GF-D8 (cell line): ENCODE results near the gene MEIS2.

Experiments
- DNase-seq: peaks from one replicate; lab custom pipeline; 2025; lab: John Stamatoyannopoulos, UW

MEIS2 gene

DNA sequence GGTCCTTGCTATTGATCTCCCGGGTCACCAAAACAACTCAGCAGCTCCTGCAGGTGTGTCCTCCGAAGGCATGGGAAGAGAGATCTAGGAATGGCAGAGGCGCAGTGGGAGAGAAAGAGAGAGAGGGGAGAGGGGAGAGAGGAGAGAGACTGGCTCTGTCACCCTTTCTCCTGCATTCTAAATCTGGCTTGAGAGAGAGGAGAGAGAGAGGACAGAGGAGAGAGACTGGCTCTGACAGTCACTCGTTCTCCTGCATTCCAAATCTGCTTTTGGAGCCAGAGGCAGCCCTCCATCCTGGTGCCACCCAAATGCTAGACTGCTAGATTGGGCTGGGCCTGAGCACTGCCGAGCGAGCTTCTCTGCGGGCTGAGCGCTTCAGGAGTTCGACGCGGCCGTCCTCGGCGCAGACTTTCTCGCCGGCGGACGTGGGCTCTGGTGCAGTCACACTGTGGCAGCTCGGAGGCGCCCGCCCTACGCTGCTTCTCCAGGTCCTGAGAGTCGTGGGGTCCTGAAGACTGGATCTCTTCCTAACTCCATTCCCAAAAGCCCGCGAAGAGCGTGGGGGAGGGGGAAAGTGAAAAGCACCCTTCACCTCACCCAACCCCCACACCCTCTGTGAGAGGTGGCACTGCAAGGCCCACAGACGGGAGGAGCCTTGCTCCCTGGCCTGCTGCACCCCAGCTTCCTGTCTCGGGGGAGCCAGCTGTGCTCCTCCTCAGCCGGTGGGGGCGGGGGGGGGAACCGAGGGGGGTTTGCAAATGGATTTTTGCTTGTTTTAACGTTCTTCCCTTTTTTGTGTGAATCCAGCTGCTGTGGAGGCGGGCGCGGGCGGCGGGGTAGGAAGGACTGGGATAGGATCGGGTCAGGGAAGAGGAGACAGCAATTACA lies 222.3 kb downstream of the MEIS2 start:
- no peak for DNase-seq

DNA sequence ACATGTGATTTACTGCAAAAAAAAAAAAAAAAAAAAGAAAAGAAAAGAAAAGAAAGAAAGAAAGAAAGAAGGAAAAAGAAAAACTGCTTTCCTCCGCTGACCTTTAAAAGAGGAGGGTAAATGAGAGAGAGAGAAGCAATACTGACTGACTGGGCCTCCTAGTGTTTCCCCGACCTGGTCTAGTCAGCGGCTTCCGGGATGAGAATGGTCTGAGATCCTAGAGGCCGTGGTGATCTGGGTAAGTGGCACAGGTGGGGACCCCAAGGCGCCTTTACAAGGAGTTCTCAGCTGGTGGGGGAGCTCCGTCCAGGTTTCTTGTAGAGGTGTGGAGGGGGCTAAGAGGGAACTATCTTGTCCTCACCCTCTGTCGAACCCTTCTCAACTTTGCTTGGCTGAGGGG lies 223.1 kb downstream of the MEIS2 start:
- no peak for DNase-seq

DNA sequence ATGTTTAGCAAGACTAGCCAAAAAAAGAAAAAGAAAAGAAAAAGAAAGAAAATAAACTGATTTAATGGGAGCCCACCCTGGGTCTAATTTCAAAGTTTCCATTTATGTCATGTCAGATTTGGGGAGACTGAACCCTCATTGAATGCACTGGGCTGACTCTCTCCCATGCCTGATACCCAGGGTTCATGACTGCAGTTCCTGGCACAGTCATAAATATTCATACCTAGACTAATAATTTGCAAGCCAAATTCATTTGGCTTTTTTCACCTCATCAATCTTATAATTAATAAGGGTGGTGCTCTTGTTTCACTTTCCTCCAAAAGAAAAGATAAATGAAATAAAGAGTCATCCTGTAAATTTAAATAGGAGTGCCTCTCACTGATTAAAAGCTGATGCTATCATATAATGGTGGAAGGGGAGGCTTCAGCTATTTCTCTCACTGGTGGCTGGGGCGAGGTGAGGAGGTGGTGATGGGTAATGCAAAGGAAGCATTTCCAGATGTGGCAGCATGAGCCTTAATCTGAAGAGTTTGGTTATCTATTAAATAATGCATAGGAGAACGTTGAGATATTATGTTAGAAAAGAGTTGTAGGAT lies 224.5 kb downstream of the MEIS2 start:
- DNase-seq: no peak

DNA sequence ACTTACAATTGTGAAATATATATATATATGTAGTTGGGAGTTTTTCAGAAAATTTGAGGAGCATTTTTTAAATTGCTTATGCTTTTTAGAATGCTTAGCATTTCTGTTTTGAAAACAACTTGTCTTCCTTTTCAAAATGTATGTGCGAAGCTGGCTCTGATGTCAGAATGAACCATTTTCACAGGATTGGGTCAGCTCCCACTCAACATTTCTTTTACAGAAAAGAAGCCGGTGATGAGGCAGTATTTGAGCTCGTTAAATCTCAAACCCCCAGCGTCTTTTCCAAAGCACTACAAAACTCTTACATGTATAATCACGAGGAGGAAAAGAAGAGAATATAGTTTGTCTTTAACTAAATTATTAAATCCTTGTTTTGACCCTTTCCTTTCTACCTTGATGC lies 225.4 kb downstream of the MEIS2 start:
- DNase-seq: no peak

- DNase-seq: no peak
Measured at GRCh38 chr15:36867436-36867835, 232.9 kb downstream of the MEIS2 start.

DNA sequence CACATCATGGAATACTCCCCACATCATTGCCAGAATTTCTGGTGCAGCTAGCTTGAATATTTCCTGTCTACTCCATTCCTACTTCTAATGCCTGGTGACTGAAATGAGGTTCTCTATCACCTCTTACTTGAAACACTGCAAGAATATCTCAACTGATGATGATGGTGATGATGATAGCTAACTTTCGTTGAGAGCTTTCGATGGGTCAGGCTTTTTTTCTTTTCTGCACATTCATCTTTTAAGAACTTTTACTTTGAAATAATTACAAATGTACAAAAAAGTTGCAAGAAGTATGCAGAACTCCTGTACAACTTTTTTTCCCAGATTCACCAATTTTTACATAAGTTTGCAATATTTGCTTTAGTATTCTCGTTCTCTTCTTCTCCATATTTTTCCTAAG lies 233.5 kb downstream of the MEIS2 start:
- no peak for DNase-seq

GRCh38 chr15:36863570-36863969 lies 236.8 kb downstream of the MEIS2 start:
- DNase-seq: no peak

- DNase-seq: no peak
Measured at GRCh38 chr15:36860792-36861191, 239.6 kb downstream of the MEIS2 start.

DNA sequence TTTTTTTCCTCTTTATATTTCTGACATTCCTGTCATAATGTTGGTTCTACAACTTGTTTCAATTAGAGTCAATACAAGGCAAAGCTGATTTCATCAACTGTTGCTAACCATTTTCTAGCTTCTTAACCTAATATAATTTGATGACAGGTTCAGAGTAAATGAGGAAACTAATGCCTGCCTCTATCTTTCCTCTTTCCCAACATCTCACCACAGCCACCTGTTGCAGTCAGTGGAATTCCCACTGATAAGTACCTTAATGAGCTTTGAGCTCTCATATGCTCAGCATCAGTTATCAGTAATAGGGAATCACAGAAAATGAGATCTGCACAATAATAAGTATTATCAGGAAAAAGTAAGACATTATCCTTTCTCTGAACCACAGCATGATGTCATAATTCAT lies 241.9 kb downstream of the MEIS2 start:
- DNase-seq: no peak

DNA sequence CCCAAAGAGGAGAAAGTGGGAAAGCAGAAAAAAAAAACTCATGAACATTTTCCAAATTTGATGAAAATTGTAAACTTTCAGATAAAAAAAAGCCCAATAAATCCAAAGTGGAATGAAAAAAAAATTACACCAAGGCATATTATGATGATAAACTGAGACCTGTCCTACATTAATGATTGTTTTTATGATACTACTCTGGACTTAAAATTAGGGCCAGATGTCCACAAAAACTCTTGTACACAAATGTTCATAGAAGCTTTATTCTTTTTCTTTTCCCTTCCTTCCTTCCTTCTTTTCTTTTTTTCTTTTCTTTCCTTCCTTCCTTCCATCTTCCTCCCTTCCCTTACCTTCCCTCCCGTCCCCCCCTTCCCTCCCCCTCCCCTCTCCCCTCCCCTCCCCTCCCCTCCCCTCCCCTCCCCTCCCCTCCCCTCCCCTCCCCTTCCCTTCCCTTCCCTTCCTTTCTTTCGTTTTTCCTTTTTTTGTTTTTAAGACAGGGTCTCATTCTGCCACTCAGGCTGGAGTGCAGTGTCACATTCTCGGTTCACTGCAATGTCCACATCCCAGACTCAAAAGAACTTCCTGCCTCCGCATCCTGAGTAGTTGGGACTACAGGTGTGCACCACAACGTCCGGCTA lies 243.9 kb downstream of the MEIS2 start:
- no peak for DNase-seq

DNA sequence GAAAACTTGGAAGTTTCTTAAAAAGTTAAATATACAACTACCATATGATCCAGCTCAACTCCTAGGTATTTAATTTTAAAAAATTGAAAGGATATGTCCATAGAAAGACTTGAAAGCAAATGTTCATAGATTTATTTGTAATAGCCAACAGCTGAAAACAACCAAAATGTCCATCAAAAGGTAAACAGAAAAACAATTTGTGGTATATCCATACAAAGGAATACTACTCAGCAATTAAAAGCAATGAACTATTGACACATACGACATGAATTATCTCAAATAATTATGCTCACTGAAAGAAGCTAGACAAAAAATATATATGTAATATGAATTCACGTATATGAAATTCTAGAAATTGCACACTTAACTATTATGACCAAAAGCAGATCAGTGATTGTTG lies 249.5 kb downstream of the MEIS2 start:
- no peak for DNase-seq

- DNase-seq: no peak
Measured at GRCh38 chr15:36845270-36845669, 255.1 kb downstream of the MEIS2 start.

DNA sequence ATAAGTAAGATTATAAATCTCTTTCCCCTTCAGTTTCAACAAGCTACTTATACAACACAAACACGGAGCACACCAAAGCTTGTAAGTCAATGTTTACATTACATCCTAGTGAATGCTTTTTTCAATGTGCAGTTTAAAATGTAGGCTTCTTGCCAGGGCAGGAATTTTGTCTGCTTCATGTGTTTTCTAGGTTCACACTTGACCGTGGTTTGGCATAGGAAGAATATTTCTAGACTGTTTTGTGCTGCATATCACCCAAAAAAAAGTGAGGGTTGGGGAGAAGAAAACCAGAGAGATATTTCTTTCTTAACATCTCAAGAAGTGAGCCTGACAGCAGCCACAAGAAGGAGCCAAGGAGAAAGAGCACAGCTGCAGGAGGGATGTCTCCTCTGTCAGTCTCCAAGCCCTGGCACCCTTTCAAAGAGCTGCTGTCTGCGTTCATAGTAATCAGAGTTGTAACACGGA lies 255.8 kb downstream of the MEIS2 start:
- DNase-seq: no peak

DNA sequence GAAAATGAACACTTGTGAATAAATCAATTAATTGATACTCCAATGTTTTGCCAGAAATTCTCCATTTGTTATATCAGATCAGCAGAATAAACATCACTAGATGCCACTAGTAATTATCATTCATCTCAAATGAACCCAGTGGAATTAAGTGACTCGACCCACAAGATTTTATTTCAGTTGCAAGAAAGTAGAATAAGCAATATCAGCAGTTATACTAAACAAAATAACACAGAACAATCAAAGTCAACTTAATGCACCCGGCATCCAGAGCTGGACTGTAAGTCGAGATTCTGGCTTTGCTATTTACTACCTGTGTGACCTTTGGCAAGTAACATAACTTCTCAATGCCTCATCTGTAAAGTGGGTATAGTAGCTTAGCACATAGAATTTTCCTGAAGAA lies 256.5 kb downstream of the MEIS2 start:
- DNase-seq: no peak

DNA sequence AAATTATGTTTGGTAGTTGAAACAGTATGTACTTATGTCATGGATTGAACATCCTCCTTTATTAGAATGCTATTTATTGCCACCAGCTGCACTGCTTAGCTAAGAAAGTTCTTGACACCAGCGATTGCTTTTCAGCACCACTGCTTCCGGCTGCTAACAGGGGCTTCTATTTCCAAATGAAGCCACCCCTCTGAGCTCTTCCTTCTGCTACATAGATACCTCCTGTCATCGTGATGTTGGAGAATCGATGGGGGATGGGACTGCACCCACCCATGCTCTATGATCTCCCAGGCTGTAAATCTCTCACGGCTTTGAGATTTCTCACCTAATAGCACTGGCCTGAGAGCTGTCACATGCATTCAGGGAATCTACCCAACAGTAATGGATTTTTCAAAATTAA lies 259.2 kb downstream of the MEIS2 start:
- DNase-seq: no peak
